Natural killer cell (primary cell): ENCODE results near the gene FKBP8. TPM values are rescaled to one million over a fixed set of nuclear protein-coding genes. Genes with fewer than 3 reads are reported as not detected.

Experiments
- ATAC-seq, 3 donors: fragments of 150-1000 bp in 2 of 3; fragments of 200-7000 bp in 1 of 3; cut with Tn5 transposase; 1 replicate in 1 of 3; 2 replicates in 2 of 3; pipeline ENCODE4 v1.10.0; 2021; ENCODE audit warnings: mild to moderate bottlenecking in 2 of 3, moderate library complexity in 2 of 3
- DNase-seq, 2 donors: peaks; one replicate each; pipeline versions ENCODE4 v3.0.0 to v3.0.0-alpha.2; 2013 to 2021; ENCODE audit warnings: mixed read lengths in 1 of 2
- H3K27ac ChIP-seq: one replicate; pipeline ENCODE4 v1.5.1; 2013; ENCODE audit warnings: mild to moderate bottlenecking, low read length
- H3K27me3 ChIP-seq: one replicate; pipeline ENCODE4 v1.6.1; 2013; ENCODE audit warnings: low read length; ENCODE audit not compliant: control insufficient read depth, insufficient read depth
- H3K36me3 ChIP-seq: one replicate; pipeline ENCODE4 v1.6.1; 2013; ENCODE audit warnings: low read length; ENCODE audit not compliant: control insufficient read depth, insufficient read depth
- H3K4me1 ChIP-seq: one replicate; pipeline ENCODE4 v1.6.1; 2013; ENCODE audit warnings: low read length; ENCODE audit not compliant: control insufficient read depth, insufficient read depth
- H3K4me3 ChIP-seq: one replicate; pipeline ENCODE4 v1.5.1; 2013; ENCODE audit warnings: low read length
- H3K9me3 ChIP-seq: one replicate; pipeline ENCODE4 v1.6.1; 2013; ENCODE audit warnings: low read length; ENCODE audit not compliant: control insufficient read depth, insufficient read depth
- H3K27ac Mint-ChIP-seq, 2 donors: one replicate each; pipeline ENCODE4 v1.8.0; 2022; ENCODE audit warnings: mild to moderate bottlenecking in 2 of 2, mixed read lengths in 2 of 2, moderate library complexity in 1 of 2
- H3K27me3 Mint-ChIP-seq, 2 donors: one replicate each; pipeline ENCODE4 v1.8.0; 2022; ENCODE audit warnings: low read depth in 2 of 2, mixed read lengths in 2 of 2
- H3K36me3 Mint-ChIP-seq: one replicate; pipeline ENCODE4 v1.8.0; 2022; ENCODE audit warnings: mixed read lengths
- H3K4me1 Mint-ChIP-seq, 2 donors: one replicate each; pipeline ENCODE4 v1.8.0; 2022; ENCODE audit warnings: mixed read lengths in 2 of 2
- H3K4me3 Mint-ChIP-seq: one replicate; pipeline ENCODE4 v1.8.0; 2022; ENCODE audit warnings: mild to moderate bottlenecking, moderate library complexity, mixed read lengths
- H3K9me3 Mint-ChIP-seq, 2 donors: one replicate each; pipeline ENCODE4 v1.8.0; 2022; ENCODE audit warnings: mixed read lengths in 2 of 2
- CTCF ChIP-seq: fragments of 200-600 bp; IDR thresholded peaks from one replicate; pipeline ENCODE4 v1.8.0; 2022; ENCODE audit warnings: antibody characterized with exemption
- WGBS: methylation state at CpG from one replicate; pipeline ENCODE4 v1.1.7; 2013; ENCODE audit warnings: missing lambda C conversion rate; ENCODE audit not compliant: insufficient coverage; 5-methylcytosine and 5-hydroxymethylcytosine counted together
- intact Hi-C: fragments of 100-400 bp; cut with micrococcal nuclease; formaldehyde crosslinking; loops from one replicate; pipeline ENCODE4 v1.14.2; 2022
- total RNA-seq, 4 donors: library from RNA; stranded (reverse); fragments of 120-200 nt in 1 of 4; gene quantifications; one replicate each; pipeline versions ENCODE4 v1.2.3 to v1.2.4, GENCODE V29; 2013 to 2022

The FKBP8 gene
- total RNA-seq, 3 donors from 2014 or later (not counting 1 experiment from before 2014, with no cell fraction given) = 149 to 179 (median 162) TPM

GRCh38 chr19:18507021-18507726, 36.2 kb downstream of the FKBP8 start:
- peak overlapping the region; percentile 78 to 86 for H3K27ac Mint-ChIP-seq
- peak overlapping the region; percentile 79 for H3K4me3 Mint-ChIP-seq
- peaks cover 83% of the 10 kb centered on the region for H3K4me1 ChIP-seq
- intact Hi-C loops = no loop called here
- H3K36me3 Mint-ChIP-seq = no peaks in the 10 kb centered on the region
- WGBS = 46% methylated on average over 9 of the region's 9 CpGs
- no peaks in the 10 kb centered on the region for H3K9me3 ChIP-seq
- ATAC-seq (peak; percentile 7 to 45 (median 35)), DNase-seq (peak in 1 of 2 donors; percentile 57)
- H3K27ac ChIP-seq = peak overlapping the region; percentile 64
- no peaks in the 10 kb centered on the region for H3K27me3 ChIP-seq
- no peak for TF ChIP-seq CTCF
- H3K4me1 Mint-ChIP-seq = peaks cover 51 to 66% of the 10 kb centered on the region in 2 donors
- no peak overlapping the region for H3K4me3 ChIP-seq
- no peaks in the 10 kb centered on the region for H3K9me3 Mint-ChIP-seq
- H3K36me3 ChIP-seq = no peaks in the 10 kb centered on the region
- no peaks in the 10 kb centered on the region for H3K27me3 Mint-ChIP-seq

GRCh38 chr19:18506101-18506930, 37.1 kb downstream of the FKBP8 start:
- no peak for ATAC-seq
- no peak for TF ChIP-seq CTCF
- H3K27me3 ChIP-seq = no peaks in the 10 kb centered on the region
- WGBS = 69% methylated on average over 19 of the region's 19 CpGs
- peaks cover 92% of the 10 kb centered on the region for H3K4me1 ChIP-seq
- peak in 1 of 2 donors; percentile 50 for DNase-seq
- Mint-ChIP-seq H3K4me1 (peaks cover 60 to 75% of the 10 kb centered on the region in 2 donors), H3K4me3 (peak overlapping the region; percentile 79), H3K9me3 (no peaks in the 10 kb centered on the region), H3K36me3 (no peaks in the 10 kb centered on the region), H3K27ac (peak overlapping the region; percentile 78 to 86), H3K27me3 (no peaks in the 10 kb centered on the region)
- no peaks in the 10 kb centered on the region for H3K9me3 ChIP-seq
- peak overlapping the region; percentile 64 for H3K27ac ChIP-seq
- intact Hi-C loops = no loop called here
- no peak overlapping the region for H3K4me3 ChIP-seq
- H3K36me3 ChIP-seq = no peaks in the 10 kb centered on the region

- Mint-ChIP-seq H3K4me1 (peaks cover 72 to 82% of the 10 kb centered on the region in 2 donors), H3K27me3 (no peaks in the 10 kb centered on the region), H3K27ac (peak overlapping the region; percentile 54 to 86), H3K36me3 (no peaks in the 10 kb centered on the region), H3K4me3 (peak overlapping the region; percentile 60), H3K9me3 (no peaks in the 10 kb centered on the region)
- Histone ChIP-seq H3K4me3 (no peak overlapping the region), H3K4me1 (peaks cover 97% of the 10 kb centered on the region), H3K36me3 (no peaks in the 10 kb centered on the region), H3K27me3 (no peaks in the 10 kb centered on the region), H3K9me3 (no peaks in the 10 kb centered on the region), H3K27ac (peak overlapping the region; percentile 2)
- TF ChIP-seq CTCF = no peak
- DNase-seq (no peak), ATAC-seq (no peak)
- WGBS = 77% methylated on average over 8 of the region's 8 CpGs
- intact Hi-C loops = no loop called here
Measured at GRCh38 chr19:18504886-18505610, 38.3 kb downstream of the FKBP8 start.
